HepG2 (cell line): Measurements from ENCODE around the gene WDR59. TPM values are rescaled to one million over a fixed set of nuclear protein-coding genes. Genes with fewer than 3 reads are reported as not detected.

ENCODE experiments used
- ATAC-seq: fragments of 200-7000 bp; cut with Tn5 transposase; 3 replicates; pipeline ENCODE4 v1.9.1; 2020; ENCODE audit warnings: mild to moderate bottlenecking, moderate library complexity
- BruUV-seq: library from RNA; stranded (reverse); fragments of 400-500 nt; replicated peaks from 2 replicates; lab custom pipeline; 2021; lab: Mats Ljungman, UMichigan
- CTCF ChIA-PET: fragments of 300-600 bp; formaldehyde crosslinking; extraction: SDS; loops from one replicate; lab custom pipeline; 2021; ENCODE audit warnings: low total read pairs, inconsistent platforms, low intra/inter-chr PET ratio; lab: Yijun Ruan, JAX
- POLR2A ChIA-PET: fragments of 350-600 bp; sonication (Branson Sonifier 250); formaldehyde crosslinking; loops from one replicate; lab custom pipeline; 2020; ENCODE audit warnings: antibody characterized with exemption, inconsistent platforms; lab: Yijun Ruan, JAX
- DNase-seq: peaks from one replicate; pipeline ENCODE4 v3.0.0-alpha.2; 2015; ENCODE audit warnings: low spot score
- FAIRE-seq: peaks from 3 replicates; lab custom pipeline; 2011; peaks lifted over from hg19 to GRCh38; lab: Jason Lieb, UNC
- H2AFZ ChIP-seq: one replicate; pipeline ENCODE4 v1.6.1; 2011; ENCODE audit warnings: low read length, inconsistent platforms
- H3K27ac ChIP-seq: fragments of 300-600 bp; 3 replicates; pipeline ENCODE4 v1.8.0; 2011; ENCODE audit warnings: mixed run types, mild to moderate bottlenecking, mixed read lengths, low read length, inconsistent platforms; ENCODE audit not compliant: insufficient read depth; ENCODE audit errors: extremely low read length
- H3K27me3 ChIP-seq, 2 experiments: fragments of 200-600 bp in 1 of 2; 2 replicates in 1 of 2; 3 replicates in 1 of 2; pipeline versions ENCODE4 v1.6.0 to v1.8.0; 2011; ENCODE audit warnings: low read length in 2 of 2, mild to moderate bottlenecking in 2 of 2, moderate library complexity in 2 of 2, inconsistent platforms in 1 of 2; ENCODE audit not compliant: insufficient read depth in 2 of 2, control insufficient read depth in 1 of 2
- H3K36me3 ChIP-seq, 2 experiments: fragments of 200-600 bp in 1 of 2; replicated peaks in 1 of 2; 2 replicates in 1 of 2; 3 replicates in 1 of 2; pipeline versions ENCODE4 v1.5.1 to v1.8.0; 2011; ENCODE audit warnings: low read length in 2 of 2, inconsistent platforms in 1 of 2; ENCODE audit not compliant: insufficient read depth in 2 of 2, control insufficient read depth in 1 of 2
- H3K4me1 ChIP-seq: 2 replicates; pipeline ENCODE4 v1.5.1; 2012; ENCODE audit warnings: low read length, inconsistent platforms; ENCODE audit not compliant: insufficient read depth
- H3K4me2 ChIP-seq: 2 replicates; pipeline ENCODE4 v1.6.0; 2011; ENCODE audit warnings: low read depth, low read length, inconsistent platforms
- H3K4me3 ChIP-seq, 3 experiments: fragments of 200-600 bp in 1 of 3; sonication (generic), shearing (Covaris generic) in 1 of 3; replicated peaks in 1 of 3; 2 replicates each; pipeline ENCODE4 v1.5.1; 2011 to 2016; ENCODE audit warnings: low read length in 3 of 3, inconsistent platforms in 2 of 3, low read depth in 2 of 3, mild to moderate bottlenecking in 2 of 3, control low read depth in 1 of 3, mixed read lengths in 1 of 3; ENCODE audit not compliant: insufficient read depth in 1 of 3
- H3K79me2 ChIP-seq: one replicate; pipeline ENCODE4 v1.6.1; 2011; ENCODE audit warnings: low read length, inconsistent platforms; ENCODE audit not compliant: insufficient read depth
- H3K9ac ChIP-seq: 2 replicates; pipeline ENCODE4 v1.6.0; 2011; ENCODE audit warnings: mild to moderate bottlenecking, low read depth, low read length, inconsistent platforms; ENCODE audit not compliant: insufficient read depth
- H3K9me3 ChIP-seq: 2 replicates; pipeline ENCODE4 v1.5.1; 2012; ENCODE audit warnings: mild to moderate bottlenecking, low read length
- H4K20me1 ChIP-seq: 2 replicates; pipeline ENCODE4 v1.6.0; 2011; ENCODE audit warnings: inconsistent platforms, mild to moderate bottlenecking, low read length, moderate library complexity; ENCODE audit not compliant: insufficient read depth
- ATF6 ChIP-seq: sonication (generic); formaldehyde crosslinking; conservative IDR thresholded peaks from 2 replicates; pipeline ENCODE4 v1.4.0; 2020; ENCODE audit warnings: missing genetic modification reagents
- CBX1 ChIP-seq: IDR thresholded peaks from one replicate; pipeline ENCODE4 v1.6.1; 2016; ENCODE audit warnings: antibody characterized with exemption, low read depth
- IKZF4 ChIP-seq: sonication (generic); formaldehyde crosslinking; IDR thresholded peaks from 2 replicates; pipeline ENCODE4 v1.5.1; 2020; ENCODE audit warnings: borderline replicate concordance, mild to moderate bottlenecking, low read depth, missing genetic modification reagents; ENCODE audit errors: not compliant biosample characterization
- MEIS1 ChIP-seq: sonication (generic); formaldehyde crosslinking; IDR thresholded peaks from 2 replicates; pipeline ENCODE4 v1.9.0; 2021; ENCODE audit warnings: mild to moderate bottlenecking, missing genetic modification reagents, moderate library complexity, borderline replicate concordance
- RBFOX2 ChIP-seq: fragments of 200-400 bp; formaldehyde crosslinking; IDR thresholded peaks from 2 replicates; pipeline ENCODE4 v1.6.1; 2017; ENCODE audit warnings: low read depth, mild to moderate bottlenecking, low read length
- RCOR2 ChIP-seq: IDR thresholded peaks from 2 replicates; pipeline ENCODE4 v1.6.1; 2016; ENCODE audit warnings: missing biosample characterization, missing genetic modification reagents
- ZNF143 ChIP-seq: sonication (generic); formaldehyde crosslinking; IDR thresholded peaks from 2 replicates; pipeline ENCODE4 v1.4.0; 2020; ENCODE audit warnings: missing genetic modification reagents
- WGBS: methylation state at CpG from one replicate; pipeline ENCODE4 v1.1.6; 2017; ENCODE audit warnings: low lambda C conversion rate; 5-methylcytosine and 5-hydroxymethylcytosine counted together
- in situ Hi-C: cut with HindIII; loops from 2 replicates; pipeline ENCODE4 v1.10.0; 2017; ENCODE audit warnings: low pct_unique_long_range_greater_than_20kb; ENCODE audit not compliant: extremely low pct_ligation_motif_present
- intact Hi-C: fragments of 100-400 bp; cut with micrococcal nuclease; formaldehyde crosslinking; loops from one replicate; pipeline ENCODE4 v1.10.0; 2022; ENCODE audit not compliant: unreplicated experiment
- polyA plus RNA-seq, 8 experiments: library from polyadenylated mRNA; depleted of rRNA in 3 of 8; stranded (reverse) in 7 of 8; unstranded in 1 of 8; fragments of >200 nt; fragmentation: Illumina TruSeq in 4 of 8; extraction: Trizol in 4 of 8; gene quantifications; 2 replicates each; pipeline versions ENCODE4 v1.2.1 to v1.2.3, GENCODE V29; 2011 to 2016; ENCODE audit warnings: low read depth in 4 of 8, missing spikeins in 1 of 8, mixed read lengths in 1 of 8; ENCODE audit not compliant: insufficient read depth in 1 of 8
- total RNA-seq, 5 experiments: library from RNA; depleted of rRNA; stranded (reverse); fragments of >200 nt; fragmentation: Illumina TruSeq; extraction: Trizol; gene quantifications; 2 replicates each; pipeline ENCODE4 v1.2.3, GENCODE V29; 2016; ENCODE audit warnings: low read depth in 1 of 5
- TF ChIP-seq, protein P1 (sequence below): sonication (generic); formaldehyde crosslinking; IDR thresholded peaks from 2 replicates; pipeline ENCODE4 v1.4.0; 2020; ENCODE audit warnings: low read depth, mild to moderate bottlenecking, missing genetic modification reagents
- TF ChIP-seq, protein P2 (sequence below): sonication (generic); formaldehyde crosslinking; IDR thresholded peaks from 2 replicates; pipeline ENCODE4 v1.4.0; 2020; ENCODE audit warnings: missing genetic modification reagents

The WDR59 gene
- total and polyA plus RNA-seq, 2 of the 13 experiments (the other 11 are each of a cell fraction or from before 2014, with no cell fraction given) = 65.2 to 306 TPM

GRCh38 chr16:75010427-75010826 lies 25.5 kb upstream of the WDR59 start:
- ChIA-PET POLR2A (interaction anchor here (0.6 to 1.9 kb wide), 4 partner anchors 12 to 52 kb away, joined by 3 to 6 read pairs (median 4); partner anchors contain the start of genes WDR59 and ZNRF1), CTCF (no interaction called here)
- H3K4me3 ChIP-seq = no peak overlapping the region
- in situ Hi-C loops = no loop called here
- H3K79me2 ChIP-seq = peaks cover 100% of the 10 kb centered on the region
- no peak overlapping the region for H3K27ac ChIP-seq
- no peak overlapping the region for H3K4me2 ChIP-seq
- no TSS peak for BruUV-seq
- no peak overlapping the region for H2AFZ ChIP-seq
- no peak for FAIRE-seq
- H3K27me3 ChIP-seq = no peaks in the 10 kb centered on the region
- intact Hi-C loops = no loop called here
- H3K36me3 ChIP-seq = peaks cover 0 to 1% of the 10 kb centered on the region in 2 experiments; a peak in 3 of 5 replicates
- peaks cover 40% of the 10 kb centered on the region for H3K4me1 ChIP-seq
- 93% methylated on average over 3 of the region's 3 CpGs for WGBS
- no peak for ATAC-seq
- TF ChIP-seq IKZF4 (no peak), CBX1 (no peak), ATF6 (CRISPR knock-in tag) (no peak), ZNF143 (CRISPR knock-in tag) (no peak), RBFOX2 (no peak), MEIS1 (CRISPR knock-in tag) (no peak), RCOR2 (CRISPR knock-in tag) (no peak)
- TF ChIP-seq, protein P1, sequence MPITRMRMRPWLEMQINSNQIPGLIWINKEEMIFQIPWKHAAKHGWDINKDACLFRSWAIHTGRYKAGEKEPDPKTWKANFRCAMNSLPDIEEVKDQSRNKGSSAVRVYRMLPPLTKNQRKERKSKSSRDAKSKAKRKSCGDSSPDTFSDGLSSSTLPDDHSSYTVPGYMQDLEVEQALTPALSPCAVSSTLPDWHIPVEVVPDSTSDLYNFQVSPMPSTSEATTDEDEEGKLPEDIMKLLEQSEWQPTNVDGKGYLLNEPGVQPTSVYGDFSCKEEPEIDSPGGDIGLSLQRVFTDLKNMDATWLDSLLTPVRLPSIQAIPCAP (CRISPR knock-in tag) = no peak
- TF ChIP-seq, protein P2, sequence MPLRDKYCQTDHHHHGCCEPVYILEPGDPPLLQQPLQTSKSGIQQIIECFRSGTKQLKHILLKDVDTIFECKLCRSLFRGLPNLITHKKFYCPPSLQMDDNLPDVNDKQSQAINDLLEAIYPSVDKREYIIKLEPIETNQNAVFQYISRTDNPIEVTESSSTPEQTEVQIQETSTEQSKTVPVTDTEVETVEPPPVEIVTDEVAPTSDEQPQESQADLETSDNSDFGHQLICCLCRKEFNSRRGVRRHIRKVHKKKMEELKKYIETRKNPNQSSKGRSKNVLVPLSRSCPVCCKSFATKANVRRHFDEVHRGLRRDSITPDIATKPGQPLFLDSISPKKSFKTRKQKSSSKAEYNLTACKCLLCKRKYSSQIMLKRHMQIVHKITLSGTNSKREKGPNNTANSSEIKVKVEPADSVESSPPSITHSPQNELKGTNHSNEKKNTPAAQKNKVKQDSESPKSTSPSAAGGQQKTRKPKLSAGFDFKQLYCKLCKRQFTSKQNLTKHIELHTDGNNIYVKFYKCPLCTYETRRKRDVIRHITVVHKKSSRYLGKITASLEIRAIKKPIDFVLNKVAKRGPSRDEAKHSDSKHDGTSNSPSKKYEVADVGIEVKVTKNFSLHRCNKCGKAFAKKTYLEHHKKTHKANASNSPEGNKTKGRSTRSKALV (CRISPR knock-in tag) = no peak
- no peaks in the 10 kb centered on the region for H3K9me3 ChIP-seq
- DNase-seq = no peak
- H4K20me1 ChIP-seq = peaks cover 45% of the 10 kb centered on the region
- no peak overlapping the region for H3K9ac ChIP-seq
